ENCODE data around the gene NBPF1.
"Not testable (repeated sequence)": the region's sequence is repeated elsewhere in the genome, so short reads cannot be mapped to it uniquely, and the experiment has no call there.

NBPF1 gene

DNA sequence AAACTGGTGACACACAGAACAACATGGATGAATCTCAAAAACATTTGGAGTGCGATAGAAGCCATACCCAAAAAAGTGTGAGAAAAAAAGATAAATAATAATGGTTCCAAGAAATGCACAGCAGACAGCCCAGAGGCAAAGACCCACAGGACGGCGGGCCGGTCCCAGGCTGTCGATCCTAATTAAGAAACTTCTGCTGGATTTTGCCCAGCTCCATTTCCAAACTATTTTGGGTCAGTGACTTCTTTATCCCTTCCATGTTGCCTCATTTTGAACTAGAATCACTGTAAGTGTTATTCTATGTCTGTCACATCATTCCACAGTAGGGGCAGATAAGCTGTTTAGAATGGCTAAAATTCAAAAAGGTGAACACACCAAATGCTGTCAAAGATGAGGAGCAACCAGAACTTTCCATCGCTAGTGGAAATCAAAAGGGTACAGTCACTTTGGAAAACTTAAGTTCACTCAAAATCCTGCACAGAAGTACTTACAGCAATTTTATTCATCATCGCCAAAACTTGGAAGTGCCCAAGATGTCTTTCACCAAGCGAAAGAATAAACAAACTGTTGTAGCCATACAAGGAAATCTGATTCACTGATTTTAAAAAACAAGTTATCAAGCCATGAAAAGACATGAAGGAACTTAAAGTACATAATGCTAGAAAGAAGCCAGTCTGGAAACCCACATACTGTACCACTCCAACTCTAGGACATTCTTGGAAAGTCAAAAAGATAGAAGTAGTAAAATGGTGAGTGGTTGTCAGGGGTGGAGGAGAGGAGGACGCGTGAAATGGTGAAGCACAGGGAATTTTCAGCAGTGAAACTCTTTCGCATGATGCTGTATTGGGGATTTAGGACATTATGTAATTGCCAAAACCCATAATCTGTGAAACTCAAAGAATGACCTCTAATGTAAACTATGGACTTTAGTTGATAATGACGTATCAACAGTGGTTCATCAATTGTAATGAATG is 7.5 kb downstream of the NBPF1 start:
- DNase-seq = no peak

DNA sequence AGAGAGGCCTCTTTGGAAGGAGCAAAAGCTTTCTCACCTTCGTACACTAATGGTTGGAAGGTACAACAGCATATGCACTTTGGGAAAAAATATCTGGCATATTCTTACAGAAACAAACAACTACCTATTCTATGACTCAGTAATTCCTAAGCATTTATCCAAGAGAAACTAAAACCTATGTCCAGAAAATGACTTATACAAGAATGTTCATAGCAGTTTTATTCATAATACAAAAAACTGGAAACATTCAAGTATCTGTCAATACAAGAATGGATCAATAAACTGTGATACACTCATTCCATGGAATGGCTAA is 8.2 kb downstream of the NBPF1 start:
- DNase-seq = no peak

DNA sequence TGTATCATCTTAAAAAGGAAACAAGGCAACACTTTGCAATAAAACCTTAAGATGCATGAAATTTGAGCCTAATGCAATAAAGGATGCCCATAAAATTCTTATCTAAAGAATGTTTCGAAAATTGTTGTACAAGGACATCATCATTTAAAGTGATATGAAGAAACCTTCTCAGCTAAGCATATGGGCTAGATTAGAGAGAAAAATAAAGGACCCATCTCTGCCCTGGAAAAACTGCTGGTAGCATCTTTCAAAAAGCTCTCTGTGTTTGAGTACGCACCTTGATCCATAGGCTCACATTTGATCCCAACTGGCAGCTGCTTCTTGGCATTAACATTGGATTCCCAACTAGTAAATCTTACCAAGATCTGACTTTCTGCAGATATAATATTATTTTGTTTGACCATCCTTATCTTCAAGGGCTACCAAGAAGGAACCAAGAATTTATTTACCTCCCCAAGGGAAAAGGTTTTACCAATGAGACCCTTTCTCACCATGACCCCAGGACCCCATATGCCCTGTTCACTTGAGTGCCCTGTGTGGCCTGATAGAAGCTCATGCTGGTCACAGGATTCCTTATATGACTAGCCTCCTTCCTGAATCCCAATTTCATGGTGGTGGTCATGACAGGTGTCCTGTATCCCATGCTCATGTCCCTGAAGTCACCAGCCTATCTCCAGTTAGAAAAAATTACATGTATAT is 8.7 kb downstream of the NBPF1 start:
- DNase-seq = not testable (repeated sequence)

DNA sequence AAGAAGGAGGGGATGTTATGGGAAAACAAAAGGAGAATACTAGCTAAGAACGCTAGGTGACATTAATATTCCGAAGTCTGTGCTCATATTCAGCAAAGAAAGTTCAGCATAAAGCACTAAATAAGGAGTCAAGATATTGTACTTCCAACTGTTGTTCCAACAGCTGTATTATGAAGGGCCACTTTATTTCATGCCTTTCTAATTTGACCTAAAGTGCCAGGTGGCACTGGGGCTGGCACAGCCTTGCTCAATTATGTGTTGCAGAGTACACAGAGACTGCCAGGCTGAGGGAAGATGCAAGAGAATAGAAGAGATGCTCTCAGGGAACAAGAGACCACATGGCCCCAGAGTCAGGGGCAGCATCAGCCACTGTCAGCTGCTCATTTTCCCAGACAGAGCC is 9.7 kb downstream of the NBPF1 start:
- DNase-seq = not testable (repeated sequence)

DNA sequence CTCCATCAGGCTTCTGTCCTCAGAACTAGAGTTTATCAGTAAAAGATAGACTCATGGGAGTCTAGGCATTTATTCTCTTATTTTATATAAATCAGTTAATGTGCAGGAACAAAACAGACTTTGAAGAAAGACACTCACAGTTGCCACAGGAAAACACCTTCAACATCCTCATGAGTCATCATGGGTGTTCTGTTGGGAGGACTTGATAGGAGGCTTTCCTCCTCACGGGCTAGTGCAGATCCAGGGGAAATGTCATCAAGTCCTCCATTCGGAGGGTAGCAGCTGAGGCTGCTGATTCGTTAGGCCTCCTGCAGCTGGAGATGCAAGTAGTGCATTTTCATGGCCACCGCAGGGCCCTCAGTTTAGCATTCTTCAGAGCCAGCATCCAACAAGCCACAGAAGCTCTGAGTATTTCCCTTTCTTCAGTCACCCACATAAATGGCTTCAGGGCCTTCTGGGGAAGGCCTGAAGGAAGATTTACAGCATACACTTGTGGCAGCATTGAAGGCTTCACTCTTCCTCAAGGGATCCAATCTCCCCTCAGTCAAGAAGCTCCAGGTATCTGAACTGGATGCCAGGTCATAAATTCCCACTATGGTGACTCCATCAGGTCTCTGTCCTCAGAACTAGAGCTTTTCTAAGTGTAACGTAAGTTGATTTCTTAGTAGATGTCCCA is 10.9 kb downstream of the NBPF1 start:
- DNase-seq = not testable (repeated sequence)

DNA sequence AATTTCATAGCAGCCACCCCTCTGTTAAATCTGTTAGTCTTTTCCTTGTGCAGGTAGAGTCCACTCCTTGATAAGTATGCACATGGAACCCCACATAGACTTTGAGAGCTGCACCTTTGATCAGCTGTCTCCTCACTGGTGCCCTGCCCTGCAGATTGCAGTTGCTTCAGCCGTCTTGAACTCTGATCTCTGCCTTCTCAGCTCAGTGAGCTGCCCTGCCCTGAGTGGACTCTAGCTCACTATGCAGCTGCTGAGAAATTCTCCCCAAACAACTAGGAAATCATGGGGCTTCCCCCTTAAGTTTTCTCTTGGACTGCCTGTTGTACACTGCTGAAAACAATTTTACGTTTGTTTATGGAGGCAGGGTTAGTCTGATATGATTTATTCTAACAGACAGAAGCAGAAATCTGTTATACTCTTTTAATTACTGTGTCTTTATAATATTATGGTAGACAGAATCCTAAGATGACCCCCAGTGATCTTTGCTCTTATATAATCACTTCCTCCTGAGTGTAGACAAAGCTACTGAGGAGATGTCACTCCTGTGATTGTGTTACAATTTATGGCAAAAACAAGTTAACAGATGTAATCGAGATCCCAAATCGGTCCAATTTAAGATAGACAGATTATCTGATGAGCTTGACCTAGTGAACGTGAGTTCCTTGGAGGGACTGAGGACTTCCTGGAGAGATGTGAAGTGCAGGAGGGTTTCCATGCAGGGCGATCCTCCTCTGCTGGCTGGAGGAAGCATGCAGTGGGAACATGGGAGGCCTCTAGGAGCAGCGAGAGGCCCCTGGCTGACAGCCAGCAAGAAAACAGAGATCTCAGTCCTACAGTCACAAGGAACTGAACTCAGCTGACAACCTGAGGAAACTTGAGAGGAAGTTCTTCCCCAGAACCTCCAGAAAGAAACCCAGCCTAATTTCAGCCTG is 12.2 kb downstream of the NBPF1 start:
- DNase-seq = not testable (repeated sequence)

DNA sequence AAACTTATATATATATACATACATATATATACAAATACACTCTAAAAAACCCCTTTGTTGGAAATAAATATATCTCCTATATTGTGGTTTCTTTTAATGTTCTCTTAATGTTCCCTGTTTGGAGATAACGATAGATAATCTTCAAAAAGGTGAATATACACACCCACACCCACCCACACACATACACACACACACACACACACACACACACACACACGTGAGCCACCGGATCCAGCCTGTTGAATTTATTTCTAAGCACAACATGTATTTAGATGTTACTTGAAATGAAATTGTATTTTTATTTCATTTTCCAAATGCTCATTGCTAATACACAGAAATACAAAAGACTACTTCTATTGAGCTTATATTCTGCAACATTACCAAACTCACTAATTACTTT is 14.0 kb downstream of the NBPF1 start:
- DNase-seq = not testable (repeated sequence)

DNA sequence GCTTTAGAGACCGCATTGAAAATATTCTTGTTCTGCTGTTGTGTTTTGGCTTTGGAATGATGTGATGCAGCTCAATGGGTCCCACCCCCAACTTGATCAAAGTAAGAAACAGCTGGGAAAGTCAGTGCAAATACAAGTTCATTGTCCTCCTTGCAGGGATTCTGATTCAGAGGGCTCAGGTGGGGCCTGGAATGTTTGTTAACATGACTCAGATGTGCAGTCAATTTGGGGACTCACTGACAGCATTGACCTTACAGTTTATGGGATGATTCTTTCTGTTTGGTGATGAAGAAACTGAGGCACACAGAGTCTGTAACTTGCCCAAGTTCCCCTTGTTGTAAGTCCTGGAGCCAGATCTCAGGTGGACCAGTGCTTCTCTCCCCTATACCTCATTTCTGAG is 18.1 kb downstream of the NBPF1 start:
- not testable (repeated sequence) for DNase-seq

DNA sequence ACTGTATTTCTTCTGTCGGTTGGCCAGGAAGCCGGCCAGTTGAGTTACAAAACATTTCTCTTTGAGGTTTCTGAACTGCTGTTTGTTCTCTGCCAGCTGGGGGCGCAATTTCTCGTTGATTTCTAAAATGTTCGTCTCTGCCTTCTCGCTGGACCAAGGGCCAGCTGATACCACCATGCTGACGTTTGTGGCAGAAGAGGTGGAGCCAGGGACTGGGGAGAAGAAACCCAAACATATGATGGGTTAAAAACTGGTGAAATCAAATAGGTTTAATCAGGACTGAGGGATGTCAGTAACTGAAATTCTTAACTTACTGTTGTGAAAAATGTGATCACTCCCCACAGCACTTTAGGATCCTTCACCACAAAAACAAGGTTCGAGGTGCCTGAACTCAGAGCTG is 21.5 kb downstream of the NBPF1 start:
- not testable (repeated sequence) for DNase-seq

DNA sequence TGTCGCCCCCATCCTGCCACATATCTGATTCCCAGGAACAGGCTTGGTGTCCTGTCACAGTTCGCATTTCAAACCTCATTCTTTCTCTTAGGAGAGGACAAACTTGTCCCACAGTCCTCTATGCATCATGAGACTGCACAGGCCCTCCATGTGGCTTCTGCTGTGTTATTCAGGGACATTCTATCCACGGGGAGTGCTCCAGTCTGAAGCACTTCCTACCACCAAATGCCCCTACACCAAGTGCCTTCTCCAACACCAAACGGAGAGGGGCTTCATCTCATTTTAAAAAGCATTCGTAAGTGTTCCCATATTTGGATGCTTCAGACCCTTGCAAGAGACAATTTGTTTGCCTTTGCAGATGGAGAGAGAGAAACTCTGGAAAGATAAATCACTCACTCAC is 25.3 kb downstream of the NBPF1 start:
- not testable (repeated sequence) for DNase-seq

DNA sequence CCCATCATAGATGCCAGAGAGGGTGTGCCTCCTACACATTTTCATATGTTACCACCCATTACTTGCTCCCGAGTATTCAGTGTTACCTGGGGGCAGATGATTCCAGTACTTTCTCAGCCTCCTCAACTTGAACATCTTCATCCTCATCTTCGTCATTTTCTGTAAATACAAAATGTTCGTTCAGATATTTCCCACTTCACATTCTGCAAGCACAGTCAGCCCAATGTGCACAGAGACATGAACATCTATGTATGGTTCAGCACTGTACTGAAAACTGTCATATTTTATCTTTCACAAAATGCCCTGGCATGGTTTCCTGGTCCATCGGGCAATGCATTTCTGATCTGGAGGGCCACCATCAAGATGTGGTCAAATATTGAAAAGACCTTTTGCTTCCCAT is 25.7 kb downstream of the NBPF1 start:
- DNase-seq = not testable (repeated sequence)

DNA sequence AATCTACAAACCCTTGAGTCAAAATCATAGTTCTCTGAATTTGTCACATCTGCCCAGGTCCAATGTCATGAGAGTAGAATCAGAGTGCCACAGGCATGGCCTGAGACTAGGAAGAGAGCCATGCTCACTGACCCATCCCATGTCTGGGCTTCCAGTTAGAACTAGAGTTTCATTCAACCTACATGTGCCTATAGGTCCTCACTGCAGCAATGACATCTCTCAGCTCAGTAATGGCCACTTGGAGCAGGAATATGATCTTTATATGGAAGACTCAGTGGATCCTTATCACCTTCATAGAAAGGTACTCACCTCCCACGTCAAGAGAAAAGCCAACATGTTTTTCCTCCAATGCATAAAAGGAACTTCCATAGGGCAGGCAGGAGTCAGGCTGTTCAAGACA is 48.0 kb downstream of the NBPF1 start:
- not testable (repeated sequence) for DNase-seq

DNA sequence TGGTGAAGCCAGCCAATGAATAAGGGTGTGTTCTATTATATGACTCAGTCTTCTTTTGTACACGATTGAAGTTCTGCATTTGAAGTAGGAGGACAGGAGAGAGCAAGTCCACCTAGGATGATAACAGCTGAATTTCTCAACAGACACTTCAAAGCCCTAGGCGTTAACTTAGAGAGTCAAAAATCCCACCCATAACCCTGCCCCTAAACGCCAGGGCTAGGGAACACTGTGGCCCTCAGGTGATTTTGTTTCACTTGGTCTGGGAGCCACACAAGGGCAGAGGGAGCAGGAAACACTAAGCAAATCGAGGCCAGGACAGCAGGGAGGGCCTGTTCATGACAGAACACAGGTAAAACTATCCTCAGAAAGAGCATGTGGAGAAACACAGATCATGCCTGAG is 52.3 kb downstream of the NBPF1 start:
- not testable (repeated sequence) for DNase-seq

DNA sequence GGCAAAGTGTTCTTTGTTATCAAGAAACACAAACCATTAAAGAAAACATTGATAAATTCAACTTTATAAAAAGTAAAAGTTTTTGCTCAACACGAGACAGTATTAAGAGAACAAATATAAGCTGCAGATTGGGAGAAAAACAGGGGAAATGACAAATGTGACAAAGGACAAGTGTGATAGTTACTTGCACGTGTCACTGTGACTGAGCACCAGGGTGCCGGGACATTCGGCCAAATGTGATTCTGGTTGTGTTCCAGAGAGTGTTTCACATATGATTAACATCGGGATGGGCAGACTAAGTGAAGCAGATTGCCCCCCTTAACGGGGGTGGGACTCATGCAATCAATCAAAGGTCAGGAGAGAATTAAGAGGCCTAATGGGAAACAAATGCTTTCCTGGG is 52.9 kb downstream of the NBPF1 start:
- DNase-seq = not testable (repeated sequence)

DNA sequence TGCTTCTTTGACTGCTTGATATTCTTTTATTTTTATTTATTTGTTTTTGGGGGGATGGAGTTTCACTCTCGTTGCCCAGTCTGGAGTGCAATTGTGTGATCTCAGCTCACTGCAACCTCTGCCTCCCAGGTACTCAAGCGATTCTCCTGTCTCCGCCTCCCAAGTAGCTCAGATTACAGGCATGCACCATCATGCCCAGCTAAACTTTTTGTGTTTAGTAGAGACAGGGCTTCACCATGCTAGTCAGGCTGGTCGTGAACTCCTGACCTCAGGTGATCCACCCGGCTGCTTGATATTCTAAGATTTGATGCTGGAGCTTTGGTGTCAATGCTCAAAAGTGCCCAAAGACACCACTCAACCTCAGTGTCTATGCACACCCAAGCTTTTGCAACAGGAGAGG is 53.7 kb downstream of the NBPF1 start:
- not testable (repeated sequence) for DNase-seq

DNA sequence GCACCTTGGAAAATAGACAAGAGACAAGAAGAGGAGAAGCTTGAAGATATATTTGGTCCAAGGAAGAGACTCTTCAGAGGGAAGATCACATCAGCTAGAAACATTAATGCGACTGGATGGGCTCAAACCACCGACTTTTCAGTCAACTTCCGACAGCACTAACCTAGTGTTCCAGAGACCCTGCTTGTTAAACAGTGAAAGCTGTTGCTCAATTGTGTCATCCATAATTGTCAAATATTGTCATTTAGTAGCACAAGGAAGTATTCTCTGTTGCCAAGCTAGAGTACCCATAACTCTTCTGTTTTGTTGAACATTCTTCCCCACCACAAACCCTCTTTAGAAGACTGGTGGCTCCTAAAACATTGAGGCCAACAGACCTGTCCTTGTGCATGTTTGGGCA is 56.3 kb downstream of the NBPF1 start:
- DNase-seq = not testable (repeated sequence)

DNA sequence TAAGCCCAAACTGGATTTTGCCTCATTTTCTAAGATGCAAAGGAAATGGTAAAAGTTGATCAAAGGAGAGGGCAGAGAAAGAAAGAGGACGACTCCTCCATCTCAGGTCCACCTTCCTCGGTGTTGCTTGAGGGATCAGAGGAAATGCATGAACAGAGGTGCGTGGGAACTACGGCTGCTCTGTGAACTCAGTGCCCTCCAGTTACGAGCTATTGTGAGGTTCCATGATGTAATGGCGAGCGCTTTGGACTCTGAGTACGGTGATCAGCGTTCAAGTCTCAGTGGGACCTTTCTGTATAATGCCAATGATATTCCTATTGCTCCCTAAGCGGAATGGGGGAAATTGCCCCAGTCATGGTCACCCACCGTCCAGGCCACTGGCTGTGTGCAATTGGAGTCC is 60.1 kb downstream of the NBPF1 start:
- not testable (repeated sequence) for DNase-seq

DNA sequence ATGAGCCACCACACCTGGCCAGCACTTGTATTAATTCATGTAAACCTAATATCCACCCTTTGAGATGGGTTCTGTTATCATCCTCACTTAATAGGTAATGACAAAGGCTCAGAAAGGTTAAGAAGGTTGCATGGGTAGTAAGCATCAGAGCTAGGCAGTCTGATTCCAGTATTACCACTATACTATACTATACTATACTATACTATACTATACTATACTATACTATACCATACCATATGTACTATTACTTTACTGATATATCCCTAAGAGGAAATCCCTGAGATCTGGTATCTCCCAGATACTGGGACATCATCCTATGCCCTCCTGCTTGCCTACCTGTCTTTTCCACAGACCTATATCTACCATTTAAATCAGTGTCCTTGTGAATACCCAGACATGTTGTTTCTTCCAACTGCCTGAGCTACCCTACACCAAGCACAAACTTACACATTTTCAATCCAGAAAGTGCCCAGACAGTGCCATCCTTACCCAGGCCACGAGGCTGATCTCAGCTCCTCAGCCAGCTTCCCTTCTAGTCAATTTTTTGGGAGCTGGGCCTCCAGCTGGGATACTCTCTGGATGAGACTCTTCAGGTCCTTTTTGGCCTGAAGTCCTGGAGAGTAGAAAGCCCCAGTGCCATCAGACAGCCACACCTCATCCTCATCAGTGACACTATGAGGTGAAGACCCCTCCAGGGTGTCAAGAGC is 63.0 kb downstream of the NBPF1 start:
- not testable (repeated sequence) for DNase-seq

DNA sequence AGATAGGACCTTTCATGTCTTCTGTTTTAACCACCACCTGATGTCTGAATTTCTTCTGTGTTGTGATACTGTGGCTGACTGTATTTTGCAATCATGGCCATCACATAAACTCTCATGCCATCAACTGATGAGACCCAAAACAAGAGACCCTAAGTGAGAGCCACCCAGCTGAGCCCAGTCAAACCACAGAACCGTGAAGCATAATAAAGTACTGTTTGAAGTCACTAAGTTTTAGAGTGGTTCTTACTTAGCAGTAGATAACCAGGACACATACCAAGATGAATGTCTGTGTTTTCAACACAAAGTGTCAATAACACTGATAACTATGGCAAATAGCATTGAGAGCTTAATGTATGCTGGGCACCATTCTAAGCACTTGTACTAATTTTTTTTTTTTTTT is 63.8 kb downstream of the NBPF1 start:
- DNase-seq = not testable (repeated sequence)

DNA sequence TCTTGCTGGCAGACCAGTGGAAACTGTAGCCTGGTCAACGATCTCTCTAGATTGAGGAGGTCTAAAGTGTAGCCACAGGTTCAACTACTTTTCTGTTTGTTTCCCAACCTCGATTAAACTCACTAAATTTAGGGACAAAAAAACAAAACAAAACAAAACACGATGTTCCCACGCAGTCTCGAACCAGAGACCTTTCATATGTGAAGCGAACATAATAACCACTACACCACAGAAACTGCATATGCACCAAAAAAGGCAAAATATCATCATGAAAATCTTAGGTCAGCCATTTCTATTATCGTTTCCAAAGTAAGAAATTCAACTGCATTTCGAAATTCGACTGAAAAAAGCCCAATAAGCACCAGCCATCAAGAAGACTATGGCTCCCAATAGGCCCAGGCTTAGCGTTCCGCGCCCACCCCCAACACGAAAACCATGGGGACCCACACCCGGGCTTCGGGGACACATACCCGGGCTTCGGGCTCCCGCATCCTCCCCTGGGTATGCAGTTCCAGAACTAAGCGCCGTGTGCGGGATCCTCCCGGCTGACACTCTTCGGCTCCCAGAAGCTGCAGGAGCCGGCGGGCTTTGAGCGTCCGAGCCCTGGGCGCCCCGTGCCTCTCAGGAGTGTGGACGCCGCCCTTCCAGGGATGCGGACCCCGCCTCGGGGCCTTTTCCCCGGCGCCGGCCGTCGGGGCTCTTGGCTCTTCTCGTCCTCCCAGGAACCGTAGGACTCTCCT is 65.7 kb downstream of the NBPF1 start:
- not testable (repeated sequence) for DNase-seq

DNA sequence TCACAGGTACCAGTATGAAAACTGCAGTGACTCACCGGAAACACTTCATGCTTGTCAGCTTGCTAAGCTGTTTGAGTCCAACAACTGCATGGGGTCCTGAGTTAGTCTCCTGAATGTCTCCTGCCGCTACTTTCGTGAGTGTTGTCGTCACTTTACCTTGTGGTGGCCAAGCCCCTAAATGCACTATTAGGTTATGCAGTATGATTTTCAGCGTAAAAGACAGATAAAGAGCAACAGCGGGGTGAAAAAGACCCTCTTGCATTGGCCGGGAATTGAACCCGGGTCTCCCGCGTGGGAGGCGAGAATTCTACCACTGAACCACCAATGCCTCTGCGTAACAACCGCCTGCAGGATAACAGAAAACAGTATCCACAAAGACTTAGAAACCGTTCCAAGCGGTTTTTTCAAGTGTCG is 67.7 kb downstream of the NBPF1 start:
- peak; percentile 44 for DNase-seq
